ENCODE data around the gene CCNB2. TPM values are rescaled to one million over a fixed set of nuclear protein-coding genes. Genes with fewer than 3 reads are reported as not detected.
A peak's percentile ranks its signal among the peaks of the same experiment; 100 is the strongest.

Gene CCNB2
- total and polyA plus RNA-seq, 8 donors = 0.12 to 1.1 (median 0.28) TPM

DNA sequence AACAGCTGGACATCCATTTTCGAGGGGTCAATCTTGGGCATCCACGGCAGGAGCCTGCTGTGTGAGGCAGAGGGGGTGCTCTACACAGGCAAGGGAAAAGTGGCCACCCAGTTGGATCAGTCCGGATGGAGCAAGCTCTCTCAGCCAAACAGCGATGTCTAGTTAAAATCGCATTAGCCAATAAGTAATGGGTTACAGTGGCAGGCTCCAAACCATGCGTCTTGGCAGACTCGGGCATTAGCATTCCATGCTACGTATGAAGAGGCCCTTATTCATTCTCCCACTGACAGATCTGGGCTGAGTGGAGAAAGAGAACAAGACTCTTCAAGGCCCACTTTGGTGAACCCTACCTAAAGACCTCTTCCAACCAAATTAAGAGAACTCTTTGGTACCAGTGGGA, 49.3 kb downstream of the CCNB2 start:
- WGBS, 2 donors = 89 to 90% methylated on average over 8 of the region's 8 CpGs
- intact Hi-C loops (cut with DNase I) = no loop called here
- DNase-seq = peak in 1 of 6 donors; percentile 21
- Histone ChIP-seq H3K4me3 (no peak overlapping the region), H3K27ac (no peak overlapping the region), H3K27me3 (no peaks in the 10 kb centered on the region), H3K36me3 (peaks cover 0 to 11% (median 3%) of the 10 kb centered on the region in 3 donors), H3K4me1 (no peaks in the 10 kb centered on the region), H3K9me3 (no peaks in the 10 kb centered on the region)
- no peak for FAIRE-seq
- TF ChIP-seq, protein P1, sequence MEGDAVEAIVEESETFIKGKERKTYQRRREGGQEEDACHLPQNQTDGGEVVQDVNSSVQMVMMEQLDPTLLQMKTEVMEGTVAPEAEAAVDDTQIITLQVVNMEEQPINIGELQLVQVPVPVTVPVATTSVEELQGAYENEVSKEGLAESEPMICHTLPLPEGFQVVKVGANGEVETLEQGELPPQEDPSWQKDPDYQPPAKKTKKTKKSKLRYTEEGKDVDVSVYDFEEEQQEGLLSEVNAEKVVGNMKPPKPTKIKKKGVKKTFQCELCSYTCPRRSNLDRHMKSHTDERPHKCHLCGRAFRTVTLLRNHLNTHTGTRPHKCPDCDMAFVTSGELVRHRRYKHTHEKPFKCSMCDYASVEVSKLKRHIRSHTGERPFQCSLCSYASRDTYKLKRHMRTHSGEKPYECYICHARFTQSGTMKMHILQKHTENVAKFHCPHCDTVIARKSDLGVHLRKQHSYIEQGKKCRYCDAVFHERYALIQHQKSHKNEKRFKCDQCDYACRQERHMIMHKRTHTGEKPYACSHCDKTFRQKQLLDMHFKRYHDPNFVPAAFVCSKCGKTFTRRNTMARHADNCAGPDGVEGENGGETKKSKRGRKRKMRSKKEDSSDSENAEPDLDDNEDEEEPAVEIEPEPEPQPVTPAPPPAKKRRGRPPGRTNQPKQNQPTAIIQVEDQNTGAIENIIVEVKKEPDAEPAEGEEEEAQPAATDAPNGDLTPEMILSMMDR (IDR thresholded peaks at IDR 0.05) = no peak
- no peak for ATAC-seq

DNA sequence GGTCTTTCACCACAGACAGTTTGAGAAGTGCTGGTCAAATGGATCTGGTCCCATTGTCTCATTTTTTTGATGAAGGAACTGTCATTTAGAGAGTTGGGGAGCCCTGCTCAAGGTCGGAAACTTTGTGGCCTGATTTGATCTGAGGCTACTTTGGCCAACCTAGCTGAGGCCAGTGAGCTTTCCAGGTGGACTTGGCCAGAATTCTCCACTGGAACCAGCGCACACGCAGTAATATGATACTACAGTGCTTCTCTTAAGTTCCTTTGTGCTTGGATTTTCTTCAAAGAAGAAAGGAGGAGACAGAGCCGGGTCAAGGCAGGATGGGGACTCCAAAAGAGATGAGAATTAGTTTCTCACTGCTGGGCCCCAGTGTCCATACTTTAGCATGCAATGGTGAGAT, 50.5 kb downstream of the CCNB2 start:
- ATAC-seq = no peak
- intact Hi-C loops (cut with DNase I) = no loop called here
- no peaks in the 10 kb centered on the region for H3K4me1 ChIP-seq
- DNase-seq = peak in 1 of 6 donors; percentile 7
- 76 to 83% methylated on average over 4 of the region's 4 CpGs for WGBS, 2 donors
- no peak overlapping the region for H3K27ac ChIP-seq
- no peak overlapping the region for H3K4me3 ChIP-seq
- FAIRE-seq = no peak
- TF ChIP-seq, protein P1 (IDR thresholded peaks at IDR 0.05) = no peak
- no peaks in the 10 kb centered on the region for H3K27me3 ChIP-seq
- H3K9me3 ChIP-seq = no peaks in the 10 kb centered on the region
- H3K36me3 ChIP-seq = peaks cover 0 to 13% (median 3%) of the 10 kb centered on the region in 3 donors

DNA sequence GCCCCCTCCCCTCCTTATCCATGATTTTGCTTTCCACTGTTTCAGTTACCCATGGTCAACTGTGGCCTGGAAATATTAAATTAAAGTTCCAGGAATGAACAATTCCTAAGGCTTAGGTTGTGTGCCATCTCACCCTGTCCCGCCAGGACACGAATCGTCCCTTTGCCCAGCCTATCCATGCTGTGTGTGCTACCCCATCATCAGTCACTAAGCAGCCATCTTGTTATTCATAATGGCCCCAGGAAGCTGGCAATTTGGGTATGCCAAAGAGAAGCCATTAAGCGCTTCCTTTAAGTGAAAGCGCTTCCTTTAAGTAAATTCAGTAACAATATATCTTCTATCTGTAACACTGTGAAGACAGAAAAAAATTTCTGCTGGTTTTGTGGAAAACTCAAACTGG, 52.5 kb downstream of the CCNB2 start:
- no peak for FAIRE-seq
- intact Hi-C loops (cut with DNase I) = no loop called here
- WGBS, 2 donors = 97% methylated on average over 5 of the region's 5 CpGs

DNA sequence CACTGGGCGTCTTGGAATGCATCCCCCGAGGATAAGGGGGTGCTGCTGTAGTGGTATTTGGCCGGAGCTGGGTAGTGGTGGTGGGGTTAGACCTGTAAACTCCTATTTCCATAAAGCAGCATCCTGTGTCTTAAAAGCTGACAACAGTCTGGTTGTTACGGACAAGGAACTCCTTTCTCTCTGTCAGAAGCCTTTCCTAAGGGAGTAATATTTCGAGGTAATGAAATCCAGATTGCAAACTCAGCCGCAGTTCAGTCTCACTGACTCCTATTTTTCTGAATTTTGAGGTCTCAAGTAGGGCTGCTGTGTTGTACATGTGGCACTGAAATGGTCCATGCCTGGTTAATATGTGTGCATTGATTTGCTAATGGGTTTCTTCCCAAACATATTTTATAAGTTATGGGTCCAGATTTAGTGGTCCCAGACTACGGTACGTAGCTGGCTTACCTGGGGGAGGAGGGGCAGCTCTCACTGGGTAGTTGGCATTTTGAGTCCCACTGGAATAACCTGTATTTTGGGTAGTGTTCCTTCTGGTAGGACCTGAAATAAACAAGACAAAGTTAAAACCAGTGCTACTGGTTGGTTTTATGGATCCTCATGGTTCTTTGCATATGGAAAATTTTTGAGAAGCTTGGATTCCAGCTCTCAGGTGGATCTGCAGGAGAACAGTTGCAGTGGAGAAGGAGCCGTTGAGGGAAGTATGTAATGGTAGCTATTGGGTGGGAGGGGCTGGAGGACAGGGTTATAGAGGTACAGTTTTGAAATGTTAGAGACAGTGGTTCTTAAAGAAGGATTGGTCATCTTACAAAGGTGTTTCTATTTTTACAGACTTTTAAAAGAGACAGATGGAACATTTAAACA, 53.1 kb downstream of the CCNB2 start:
- WGBS, 2 donors = 90 to 96% methylated on average over 9 of the region's 9 CpGs
- no peak for ATAC-seq
- intact Hi-C loops (cut with DNase I) = no loop called here
- Histone ChIP-seq H3K9me3 (no peaks in the 10 kb centered on the region), H3K36me3 (peaks cover 0 to 20% (median 2%) of the 10 kb centered on the region in 3 donors), H3K4me3 (no peak overlapping the region), H3K4me1 (no peaks in the 10 kb centered on the region), H3K27ac (no peak overlapping the region), H3K27me3 (no peaks in the 10 kb centered on the region)
- no peak for DNase-seq
- no peak for FAIRE-seq
- TF ChIP-seq, protein P1 (IDR thresholded peaks at IDR 0.05) = no peak

More for the DNA sequence above, 52.5 kb downstream of the CCNB2 start:
- H3K27ac ChIP-seq = no peak overlapping the region
- no peaks in the 10 kb centered on the region for H3K4me1 ChIP-seq
- TF ChIP-seq, protein P1 (IDR thresholded peaks at IDR 0.05) = no peak
- H3K27me3 ChIP-seq = no peaks in the 10 kb centered on the region
- H3K9me3 ChIP-seq = no peaks in the 10 kb centered on the region
- no peak overlapping the region for H3K4me3 ChIP-seq
- H3K36me3 ChIP-seq = peaks cover 0 to 20% (median 6%) of the 10 kb centered on the region in 3 donors
- ATAC-seq (no peak), DNase-seq (no peak)

DNA sequence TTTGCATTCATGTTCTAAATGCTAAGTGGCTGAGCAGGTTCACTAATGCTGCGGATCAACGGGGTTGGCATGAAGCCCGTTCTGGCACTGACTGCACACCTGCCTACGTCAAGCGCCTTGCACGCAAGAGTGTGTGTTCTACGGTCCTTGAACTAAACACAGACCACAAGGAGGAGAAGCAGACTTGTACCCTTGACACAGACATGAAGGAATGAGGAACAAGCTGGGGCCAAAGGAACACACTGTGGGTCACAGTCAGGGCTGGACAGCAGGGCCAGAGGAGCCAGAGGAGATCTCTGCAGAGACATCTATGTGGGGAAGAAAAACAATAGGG, 53.7 kb downstream of the CCNB2 start:
- DNase-seq (peak in 1 of 6 donors; percentile 49), ATAC-seq (peak in 2 of 4 donors; percentile 36 to 45), FAIRE-seq (no peak)
- H3K4me3 ChIP-seq = no peak overlapping the region
- intact Hi-C loops (cut with DNase I) = no loop called here
- H3K4me1 ChIP-seq = no peaks in the 10 kb centered on the region
- TF ChIP-seq, protein P1 (IDR thresholded peaks at IDR 0.05) = no peak
- H3K27me3 ChIP-seq = no peaks in the 10 kb centered on the region
- H3K36me3 ChIP-seq = peaks cover 0 to 20% (median 2%) of the 10 kb centered on the region in 3 donors
- 76 to 77% methylated on average over 7 of the region's 7 CpGs for WGBS, 2 donors
- no peaks in the 10 kb centered on the region for H3K9me3 ChIP-seq
- no peak overlapping the region for H3K27ac ChIP-seq
